MCF 10A (cell line): Measurements from ENCODE around the gene CRTAC1. TPM values are rescaled to one million over a fixed set of nuclear protein-coding genes. Genes with fewer than 3 reads are reported as not detected.

Source experiments
- BruUV-seq: library from RNA; stranded (reverse); fragments of 400-500 nt; replicated peaks from 2 replicates; lab custom pipeline; 2021; lab: Mats Ljungman, UMichigan
- CTCF ChIA-PET: fragments of 300-600 bp; sonication (Branson Sonifier 250); formaldehyde crosslinking; extraction: SDS; loops from one replicate; lab custom pipeline; 2021; ENCODE audit warnings: antibody characterized with exemption, inconsistent platforms; lab: Yijun Ruan, JAX
- POLR2A ChIA-PET: fragments of 300-600, 350-650 bp; sonication (Branson Sonifier 250); formaldehyde crosslinking; extraction: SDS; loops from one replicate; lab custom pipeline; 2020; ENCODE audit warnings: antibody characterized with exemption, inconsistent platforms; lab: Yijun Ruan, JAX
- DNase-seq: peaks from one replicate; pipeline ENCODE4 v3.0.0-alpha.2; 2018; ENCODE audit not compliant: unreplicated experiment
- H3K27ac Mint-ChIP-seq: one replicate; pipeline ENCODE4 v1.8.0; 2022; ENCODE audit warnings: mild to moderate bottlenecking, low read depth, mixed read lengths; ENCODE audit not compliant: unreplicated experiment
- H3K27me3 Mint-ChIP-seq: one replicate; pipeline ENCODE4 v1.8.0; 2022; ENCODE audit warnings: mixed read lengths; ENCODE audit not compliant: insufficient read depth, unreplicated experiment
- H3K36me3 Mint-ChIP-seq: one replicate; pipeline ENCODE4 v1.8.0; 2022; ENCODE audit warnings: mild to moderate bottlenecking, moderate library complexity, mixed read lengths; ENCODE audit not compliant: insufficient read depth, unreplicated experiment
- H3K4me1 Mint-ChIP-seq: one replicate; pipeline ENCODE4 v1.8.0; 2022; ENCODE audit warnings: mixed read lengths; ENCODE audit not compliant: insufficient read depth, unreplicated experiment
- H3K4me3 Mint-ChIP-seq: one replicate; pipeline ENCODE4 v1.8.0; 2022; ENCODE audit warnings: mild to moderate bottlenecking, moderate library complexity, mixed read lengths; ENCODE audit not compliant: unreplicated experiment
- H3K9me3 Mint-ChIP-seq: one replicate; pipeline ENCODE4 v1.8.0; 2022; ENCODE audit warnings: mixed read lengths; ENCODE audit not compliant: unreplicated experiment
- CTCF ChIP-seq: fragments of 200-600 bp; IDR thresholded peaks from one replicate; pipeline ENCODE4 v1.8.0; 2022; ENCODE audit warnings: antibody characterized with exemption, mild to moderate bottlenecking; ENCODE audit not compliant: unreplicated experiment
- intact Hi-C: fragments of 100-400 bp; cut with micrococcal nuclease; formaldehyde crosslinking; loops from 2 replicates; pipeline ENCODE4 v1.14.1; 2022
- total RNA-seq: library from RNA; stranded (reverse); gene quantifications from 2 replicates; pipeline ENCODE4 v1.2.3, GENCODE V29; 2022

Gene CRTAC1
- total RNA-seq, 1 experiment from 2014 or later = not detected

GRCh38 chr10:97981816-97982215 lies 48.6 kb downstream of the CRTAC1 start:
- no peaks in the 10 kb centered on the region for H3K9me3 Mint-ChIP-seq
- H3K4me1 Mint-ChIP-seq = no peaks in the 10 kb centered on the region
- POLR2A ChIA-PET = no interaction called here
- BruUV-seq = no TSS peak
- CTCF ChIA-PET = interaction anchor here (0.6 kb wide), 1 partner anchor 41 kb away, joined by 3 read pairs; no protein-coding TSS in a partner anchor
- TF ChIP-seq CTCF = no peak
- H3K4me3 Mint-ChIP-seq = no peak overlapping the region
- no peak for DNase-seq
- intact Hi-C loops = no loop called here
- H3K27me3 Mint-ChIP-seq = peaks cover 74% of the 10 kb centered on the region
- H3K27ac Mint-ChIP-seq = no peak overlapping the region
- H3K36me3 Mint-ChIP-seq = no peaks in the 10 kb centered on the region

- TF ChIP-seq CTCF = no peak
- Mint-ChIP-seq H3K4me1 (no peaks in the 10 kb centered on the region), H3K36me3 (no peaks in the 10 kb centered on the region), H3K27ac (no peak overlapping the region), H3K9me3 (no peaks in the 10 kb centered on the region), H3K4me3 (no peak overlapping the region), H3K27me3 (peaks cover 66% of the 10 kb centered on the region)
- no TSS peak for BruUV-seq
- intact Hi-C loops = no loop called here
- CTCF ChIA-PET = no interaction called here
- POLR2A ChIA-PET = no interaction called here
- no peak for DNase-seq
Observed at GRCh38 chr10:97977673-97978072, 52.7 kb downstream of the CRTAC1 start.

GRCh38 chr10:97975598-97975997 lies 54.8 kb downstream of the CRTAC1 start:
- no peak for TF ChIP-seq CTCF
- no peak for DNase-seq
- Mint-ChIP-seq H3K4me1 (no peaks in the 10 kb centered on the region), H3K36me3 (no peaks in the 10 kb centered on the region), H3K4me3 (no peak overlapping the region), H3K27ac (no peak overlapping the region), H3K27me3 (peaks cover 68% of the 10 kb centered on the region), H3K9me3 (no peaks in the 10 kb centered on the region)
- CTCF ChIA-PET = no interaction called here
- POLR2A ChIA-PET = no interaction called here
- no TSS peak for BruUV-seq
- intact Hi-C loops = no loop called here

- H3K27me3 Mint-ChIP-seq = peaks cover 76% of the 10 kb centered on the region
- no TSS peak for BruUV-seq
- POLR2A ChIA-PET = no interaction called here
- no peak for DNase-seq
- TF ChIP-seq CTCF = no peak
- no peak overlapping the region for H3K27ac Mint-ChIP-seq
- intact Hi-C loops = no loop called here
- no peaks in the 10 kb centered on the region for H3K4me1 Mint-ChIP-seq
- peaks cover 3% of the 10 kb centered on the region for H3K9me3 Mint-ChIP-seq
- CTCF ChIA-PET = no interaction called here
- no peak overlapping the region for H3K4me3 Mint-ChIP-seq
- H3K36me3 Mint-ChIP-seq = no peaks in the 10 kb centered on the region
Observed at GRCh38 chr10:97974526-97975525, 55.6 kb downstream of the CRTAC1 start.
